Measurements from ENCODE around the gene SHISA9. TPM values are rescaled to one million over a fixed set of nuclear protein-coding genes. Genes with fewer than 3 reads are reported as not detected.

SHISA9 gene
- total and polyA plus RNA-seq, 2 experiments from 2014 or later: 0.83 to 1.3 TPM

- Histone ChIP-seq H4K20me1 (ENCODE audit: insufficient read depth, poor library complexity, severe bottlenecking) (no peaks in the 10 kb centered on the region), H3K36me3 (replicated peaks; ENCODE audit: insufficient read depth, low read depth) (no peaks in the 10 kb centered on the region), H2AFZ (no peak overlapping the region), H3K79me2 (no peaks in the 10 kb centered on the region), H3K9me2 (replicated peaks; ENCODE audit: insufficient read depth) (no peaks in the 10 kb centered on the region), H3K27me3 (no peaks in the 10 kb centered on the region), H3K4me2 (no peak overlapping the region), H3K27ac (no peak overlapping the region), H3K4me1 (ENCODE audit: insufficient read depth) (no peaks in the 10 kb centered on the region), H3K4me3 (no peak overlapping the region), H3K9me3 (ENCODE audit: low read depth) (no peaks in the 10 kb centered on the region)
- TF ChIP-seq CTCF (IDR thresholded peaks at IDR 0.05; ENCODE audit: poor library complexity): no peak
- no peak for TF ChIP-seq EZH2phosphoT487 (IDR thresholded peaks at IDR 0.05; ENCODE audit: low read depth, severe bottlenecking, unreplicated experiment)
- no peak for TF ChIP-seq EZH2 (IDR thresholded peaks at IDR 0.05; ENCODE audit: borderline replicate concordance)
- 86% methylated on average over 6 of the region's 6 CpGs for WGBS (ENCODE audit: low lambda C conversion rate, missing lambda C conversion rate)
- no peak for DNase-seq (ENCODE audit: low spot score)
Measured at GRCh38 chr16:13100970-13101369, 199.6 kb downstream of the SHISA9 start.

GRCh38 chr16:13101828-13102227 lies 200.4 kb downstream of the SHISA9 start:
- TF ChIP-seq EZH2phosphoT487 (IDR thresholded peaks at IDR 0.05; ENCODE audit: low read depth, severe bottlenecking, unreplicated experiment) (no peak), CTCF (IDR thresholded peaks at IDR 0.05; ENCODE audit: poor library complexity) (no peak), EZH2 (IDR thresholded peaks at IDR 0.05; ENCODE audit: borderline replicate concordance) (no peak)
- no peaks in the 10 kb centered on the region for H3K9me3 ChIP-seq (ENCODE audit: low read depth)
- H3K27me3 ChIP-seq: no peaks in the 10 kb centered on the region
- WGBS (ENCODE audit: low lambda C conversion rate, missing lambda C conversion rate): 74% methylated on average over 3 of the region's 3 CpGs
- DNase-seq (ENCODE audit: low spot score): no peak
- H3K27ac ChIP-seq: no peak overlapping the region
- H3K4me3 ChIP-seq: no peak overlapping the region
- no peaks in the 10 kb centered on the region for H3K9me2 ChIP-seq (replicated peaks; ENCODE audit: insufficient read depth)
- H2AFZ ChIP-seq: no peak overlapping the region
- no peaks in the 10 kb centered on the region for H3K79me2 ChIP-seq
- H3K36me3 ChIP-seq (replicated peaks; ENCODE audit: insufficient read depth, low read depth): no peaks in the 10 kb centered on the region
- no peak overlapping the region for H3K4me2 ChIP-seq
- H3K4me1 ChIP-seq (ENCODE audit: insufficient read depth): no peaks in the 10 kb centered on the region
- H4K20me1 ChIP-seq (ENCODE audit: insufficient read depth, poor library complexity, severe bottlenecking): no peaks in the 10 kb centered on the region

GRCh38 chr16:13102401-13102800 lies 201.0 kb downstream of the SHISA9 start:
- no peak overlapping the region for H3K27ac ChIP-seq

More at GRCh38 chr16:13102401-13102800, 201.0 kb downstream of the SHISA9 start:
- H3K79me2 ChIP-seq: no peaks in the 10 kb centered on the region
- H3K4me3 ChIP-seq: no peak overlapping the region
- no peaks in the 10 kb centered on the region for H3K27me3 ChIP-seq
- no peaks in the 10 kb centered on the region for H3K9me2 ChIP-seq (replicated peaks; ENCODE audit: insufficient read depth)
- H3K4me1 ChIP-seq (ENCODE audit: insufficient read depth): no peaks in the 10 kb centered on the region
- no peak overlapping the region for H2AFZ ChIP-seq
- no peaks in the 10 kb centered on the region for H4K20me1 ChIP-seq (ENCODE audit: insufficient read depth, poor library complexity, severe bottlenecking)
- no peak for DNase-seq (ENCODE audit: low spot score)
- 81% methylated on average over 5 of the region's 5 CpGs for WGBS (ENCODE audit: low lambda C conversion rate, missing lambda C conversion rate)
- no peak for TF ChIP-seq EZH2 (IDR thresholded peaks at IDR 0.05; ENCODE audit: borderline replicate concordance)
- no peak for TF ChIP-seq EZH2phosphoT487 (IDR thresholded peaks at IDR 0.05; ENCODE audit: low read depth, severe bottlenecking, unreplicated experiment)
- no peak for TF ChIP-seq CTCF (IDR thresholded peaks at IDR 0.05; ENCODE audit: poor library complexity)
- H3K4me2 ChIP-seq: no peak overlapping the region
- H3K36me3 ChIP-seq (replicated peaks; ENCODE audit: insufficient read depth, low read depth): no peaks in the 10 kb centered on the region
- H3K9me3 ChIP-seq (ENCODE audit: low read depth): no peaks in the 10 kb centered on the region

Measured in hepatocyte (in vitro differentiated cells).